ENCODE results near the gene ZNF358. TPM values are rescaled to one million over a fixed set of nuclear protein-coding genes. Genes with fewer than 3 reads are reported as not detected.
A peak's percentile ranks its signal among the peaks of the same experiment; 100 is the strongest.

Gene ZNF358
- total RNA-seq, 4 donors from 2014 or later, result 77.1 to 124 (median 95.3) TPM

GRCh38 chr19:7509625-7510024 is 6.3 kb upstream of the ZNF358 start:
- Histone ChIP-seq H3K4me1 (peaks cover 0 to 14% (median 5%) of the 10 kb centered on the region in 4 donors), H3K9me3 (no peaks in the 10 kb centered on the region), H3K4me3 (no peak overlapping the region), H3K27me3 (no peaks in the 10 kb centered on the region), H3K36me3 (no peaks in the 10 kb centered on the region), H3K27ac (no peak overlapping the region)
- TF ChIP-seq POLR2A (IDR thresholded peaks at IDR 0.05) (no peak), CTCF (IDR thresholded peaks at IDR 0.05) (no peak)
- DNase-seq, result no peak

GRCh38 chr19:7512400-7512851 is 3.5 kb upstream of the ZNF358 start:
- Histone ChIP-seq H3K4me3 (no peak overlapping the region), H3K27me3 (no peaks in the 10 kb centered on the region), H3K4me1 (peaks cover 0 to 10% (median 5%) of the 10 kb centered on the region in 4 donors), H3K9me3 (no peaks in the 10 kb centered on the region), H3K36me3 (no peaks in the 10 kb centered on the region), H3K27ac (no peak overlapping the region)
- TF ChIP-seq POLR2A (IDR thresholded peaks at IDR 0.05), result no peak
- TF ChIP-seq CTCF (IDR thresholded peaks at IDR 0.05), result no peak
- no peak for DNase-seq

- Histone ChIP-seq H3K27me3 (no peaks in the 10 kb centered on the region), H3K4me1 (peaks cover 0 to 10% (median 5%) of the 10 kb centered on the region in 4 donors), H3K9me3 (no peaks in the 10 kb centered on the region), H3K27ac (peak overlapping the region in 3 of 4 donors; percentile 68 to 91 (median 87)), H3K36me3 (no peaks in the 10 kb centered on the region), H3K4me3 (no peak overlapping the region)
- TF ChIP-seq CTCF (IDR thresholded peaks at IDR 0.05), result no peak
- no peak for TF ChIP-seq POLR2A (IDR thresholded peaks at IDR 0.05)
- DNase-seq, result no peak
Measured at GRCh38 chr19:7513809-7514642, 1.9 kb upstream of the ZNF358 start.

GRCh38 chr19:7515110-7515644 is 726 bp upstream of the ZNF358 start:
- no peaks in the 10 kb centered on the region for H3K27me3 ChIP-seq
- H3K4me3 ChIP-seq, result peak overlapping the region in 3 of 4 donors; percentile 24 to 90 (median 57)
- peak overlapping the region; percentile 67 to 91 (median 80) for H3K27ac ChIP-seq
- H3K36me3 ChIP-seq, result peaks cover 0 to 11% (median 0%) of the 10 kb centered on the region in 3 donors
- peak in 1 of 3 donors; percentile 70 for DNase-seq
- H3K4me1 ChIP-seq, result peaks cover 0 to 10% (median 5%) of the 10 kb centered on the region in 4 donors
- TF ChIP-seq POLR2A (IDR thresholded peaks at IDR 0.05), result no peak
- no peak for TF ChIP-seq CTCF (IDR thresholded peaks at IDR 0.05)
- H3K9me3 ChIP-seq, result no peaks in the 10 kb centered on the region

- Histone ChIP-seq H3K9me3 (no peaks in the 10 kb centered on the region), H3K27ac (peak overlapping the region; percentile 67 to 87 (median 80)), H3K27me3 (no peaks in the 10 kb centered on the region), H3K36me3 (peaks cover 0 to 13% (median 0%) of the 10 kb centered on the region in 3 donors), H3K4me1 (peaks cover 0 to 10% (median 5%) of the 10 kb centered on the region in 4 donors), H3K4me3 (peak overlapping the region; percentile 57 to 90 (median 71))
- DNase-seq, result no peak
- TF ChIP-seq POLR2A (IDR thresholded peaks at IDR 0.05) (no peak), CTCF (IDR thresholded peaks at IDR 0.05) (no peak)
Measured at GRCh38 chr19:7516333-7516732, 430 bp downstream of the ZNF358 start.
